ENCODE results near the gene MS4A14. TPM values are rescaled to one million over a fixed set of nuclear protein-coding genes. Genes with fewer than 3 reads are reported as not detected.
"Not testable (repeated sequence)": the region's sequence is repeated elsewhere in the genome, so short reads cannot be mapped to it uniquely, and the experiment has no call there.

MS4A14 gene
- total RNA-seq, 2 experiments from 2014 or later = not detected

DNA sequence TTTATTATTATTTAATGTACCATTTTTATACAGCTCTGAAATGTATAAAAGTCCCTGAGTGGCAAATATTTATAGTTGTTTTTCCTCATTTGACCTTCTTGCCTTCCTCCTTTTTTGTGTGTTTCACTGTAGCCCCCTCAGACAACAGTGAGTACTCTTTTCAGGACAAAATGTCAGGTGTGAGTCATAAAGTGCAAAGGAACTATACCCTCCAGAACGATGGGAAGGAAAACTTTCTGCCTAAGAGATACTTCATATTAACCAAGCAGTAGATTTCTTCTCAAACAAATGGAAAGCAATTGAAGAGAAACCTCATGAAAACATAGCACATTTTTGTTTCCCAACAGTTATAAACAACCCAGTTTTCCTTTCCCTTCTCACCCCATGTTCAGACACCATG lies 34.0 kb upstream of the MS4A14 start:
- no peak overlapping the region for H3K27ac Mint-ChIP-seq
- TF ChIP-seq, protein P1, sequence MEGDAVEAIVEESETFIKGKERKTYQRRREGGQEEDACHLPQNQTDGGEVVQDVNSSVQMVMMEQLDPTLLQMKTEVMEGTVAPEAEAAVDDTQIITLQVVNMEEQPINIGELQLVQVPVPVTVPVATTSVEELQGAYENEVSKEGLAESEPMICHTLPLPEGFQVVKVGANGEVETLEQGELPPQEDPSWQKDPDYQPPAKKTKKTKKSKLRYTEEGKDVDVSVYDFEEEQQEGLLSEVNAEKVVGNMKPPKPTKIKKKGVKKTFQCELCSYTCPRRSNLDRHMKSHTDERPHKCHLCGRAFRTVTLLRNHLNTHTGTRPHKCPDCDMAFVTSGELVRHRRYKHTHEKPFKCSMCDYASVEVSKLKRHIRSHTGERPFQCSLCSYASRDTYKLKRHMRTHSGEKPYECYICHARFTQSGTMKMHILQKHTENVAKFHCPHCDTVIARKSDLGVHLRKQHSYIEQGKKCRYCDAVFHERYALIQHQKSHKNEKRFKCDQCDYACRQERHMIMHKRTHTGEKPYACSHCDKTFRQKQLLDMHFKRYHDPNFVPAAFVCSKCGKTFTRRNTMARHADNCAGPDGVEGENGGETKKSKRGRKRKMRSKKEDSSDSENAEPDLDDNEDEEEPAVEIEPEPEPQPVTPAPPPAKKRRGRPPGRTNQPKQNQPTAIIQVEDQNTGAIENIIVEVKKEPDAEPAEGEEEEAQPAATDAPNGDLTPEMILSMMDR (IDR thresholded peaks at IDR 0.05) = no peak
- H3K36me3 ChIP-seq (ENCODE audit: insufficient read depth, low read length) = no peaks in the 10 kb centered on the region
- no peaks in the 10 kb centered on the region for H3K4me1 ChIP-seq (ENCODE audit: insufficient read depth, low read length)
- H3K4me3 ChIP-seq (ENCODE audit: low read length) = no peak overlapping the region
- H3K4me1 Mint-ChIP-seq (ENCODE audit: low read depth) = no peaks in the 10 kb centered on the region
- H3K36me3 Mint-ChIP-seq (ENCODE audit: low read depth) = no peaks in the 10 kb centered on the region
- POLR2A ChIA-PET = no interaction called here
- H3K27me3 Mint-ChIP-seq = peaks cover 17% of the 10 kb centered on the region
- DNase-seq (no peak), ATAC-seq (ENCODE audit: poor library complexity) (no peak)
- CTCF ChIA-PET = no interaction called here
- H3K4me3 Mint-ChIP-seq = no peak overlapping the region
- no peak overlapping the region for H3K27ac ChIP-seq (ENCODE audit: low read depth in 1 of 2, low read length in 2 of 2)
- peaks cover 0 to 4% of the 10 kb centered on the region in 2 experiments for H3K27me3 ChIP-seq (ENCODE audit: control insufficient read depth in 1 of 2, insufficient read depth in 2 of 2, low read length in 2 of 2)
- H3K9me3 ChIP-seq (ENCODE audit: control insufficient read depth in 1 of 2, insufficient read depth in 1 of 2, low read length in 2 of 2) = peaks cover 0 to 8% of the 10 kb centered on the region in 2 experiments
- intact Hi-C loops (cut with DNase I, micrococcal nuclease) = loop anchor here (2.0 to 5.0 kb wide), 3 partner anchors 120 to 257 kb away; no protein-coding TSS in a partner anchor
- H3K9me3 Mint-ChIP-seq = no peaks in the 10 kb centered on the region

DNA sequence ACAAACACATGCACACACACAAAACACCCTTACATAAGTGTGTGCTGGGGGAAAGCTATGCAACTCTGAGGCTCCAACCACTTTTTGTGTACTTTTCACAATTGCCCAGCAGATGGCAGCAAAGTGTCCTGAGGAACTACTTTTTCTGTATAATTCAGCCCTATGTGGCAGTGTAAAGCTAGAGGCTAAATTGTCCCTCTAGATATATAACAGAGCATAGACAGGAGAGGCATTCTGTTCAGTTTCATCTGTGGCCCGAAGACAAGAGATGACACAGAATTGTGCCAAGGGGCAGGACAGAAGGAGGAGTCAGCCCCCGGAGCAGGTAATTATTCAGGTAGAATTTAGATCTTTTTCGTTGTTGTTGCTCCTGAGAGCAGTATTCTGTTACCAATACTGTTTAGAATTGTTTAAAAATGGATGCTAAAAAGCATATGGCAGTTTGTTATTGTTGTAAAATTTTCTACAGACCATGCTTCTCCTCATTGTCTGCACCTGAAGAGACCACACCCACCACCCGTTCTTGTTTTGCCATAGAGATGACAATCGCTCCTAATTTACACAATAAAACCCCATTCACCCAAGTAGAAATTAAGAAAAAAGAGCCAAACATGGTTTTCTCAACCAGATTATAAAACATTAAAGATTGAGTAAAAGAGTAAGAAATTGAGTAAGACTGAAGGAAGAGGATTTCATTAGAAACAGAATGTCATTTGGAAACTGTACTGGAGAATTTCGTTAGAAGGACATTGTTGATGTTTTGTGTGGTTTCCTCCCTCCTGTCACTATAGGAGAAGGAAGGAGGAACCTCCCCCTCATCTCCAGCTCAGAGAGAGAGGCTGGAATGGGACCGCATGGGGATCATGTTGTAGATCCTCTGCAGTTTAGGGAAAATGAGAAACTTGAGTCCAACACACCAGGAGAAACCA lies 32.5 kb upstream of the MS4A14 start:
- CTCF ChIA-PET = interaction anchor here (0.6 to 1.1 kb wide), 4 partner anchors 8 to 255 kb away, joined by 3 to 6 read pairs (median 3); no protein-coding TSS in a partner anchor
- intact Hi-C loops (cut with DNase I, micrococcal nuclease) = loop anchor here (1.0 to 5.0 kb wide), 4 partner anchors 118 to 255 kb away; no protein-coding TSS in a partner anchor
- H3K36me3 ChIP-seq (ENCODE audit: insufficient read depth, low read length) = no peaks in the 10 kb centered on the region
- Mint-ChIP-seq H3K27me3 (peaks cover 17% of the 10 kb centered on the region), H3K36me3 (ENCODE audit: low read depth) (no peaks in the 10 kb centered on the region), H3K9me3 (no peaks in the 10 kb centered on the region), H3K4me3 (no peak overlapping the region), H3K27ac (no peak overlapping the region), H3K4me1 (ENCODE audit: low read depth) (no peaks in the 10 kb centered on the region)
- peaks cover under 1 to 4% of the 10 kb centered on the region in 2 experiments for H3K27me3 ChIP-seq (ENCODE audit: control insufficient read depth in 1 of 2, insufficient read depth in 2 of 2, low read length in 2 of 2)
- peaks cover 0 to 8% of the 10 kb centered on the region in 2 experiments for H3K9me3 ChIP-seq (ENCODE audit: control insufficient read depth in 1 of 2, insufficient read depth in 1 of 2, low read length in 2 of 2)
- POLR2A ChIA-PET = interaction anchor here (0.6 kb wide), 1 partner anchor 695 kb away, joined by 3 read pairs; the partner anchor contains the start of gene PATL1
- no peak overlapping the region for H3K4me3 ChIP-seq (ENCODE audit: low read length)
- DNase-seq (peak; percentile 6 to 77 (median 38)), ATAC-seq (ENCODE audit: poor library complexity) (peak; percentile 37)
- TF ChIP-seq, protein P1 (IDR thresholded peaks at IDR 0.05) = peak; percentile 87
- no peaks in the 10 kb centered on the region for H3K4me1 ChIP-seq (ENCODE audit: insufficient read depth, low read length)
- H3K27ac ChIP-seq (ENCODE audit: low read depth in 1 of 2, low read length in 2 of 2) = no peak overlapping the region

DNA sequence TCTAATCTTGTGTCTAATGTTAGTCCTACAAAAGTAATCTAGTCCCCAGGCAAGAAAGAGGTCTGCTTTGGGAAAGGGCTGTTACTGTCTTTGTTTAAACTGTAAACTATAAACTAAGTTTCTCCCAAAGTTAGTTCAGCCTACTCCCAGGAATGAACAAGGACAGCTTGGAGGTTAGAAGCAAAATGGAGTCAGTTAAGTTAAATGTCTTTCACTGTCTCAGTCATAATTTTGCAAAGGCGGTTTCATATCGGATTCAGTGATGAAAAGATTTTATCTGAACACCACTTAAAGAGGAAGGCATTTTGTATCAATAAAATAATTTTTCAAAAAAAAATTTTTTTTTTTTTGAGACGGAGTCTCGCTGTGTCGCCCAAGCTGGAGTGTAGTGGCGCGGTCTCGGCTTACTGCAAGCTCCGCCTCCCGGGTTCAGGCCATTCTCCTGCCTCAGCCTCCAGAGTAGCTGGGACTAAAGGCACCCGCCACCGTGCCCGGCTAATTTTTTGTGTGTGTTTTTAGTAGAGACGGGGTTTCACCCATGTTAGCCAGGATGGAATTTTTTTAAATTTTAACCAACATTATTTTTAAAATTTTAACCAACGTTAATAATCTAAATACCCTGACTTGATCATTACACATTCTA lies 29.9 kb upstream of the MS4A14 start:
- ATAC-seq (ENCODE audit: poor library complexity); H3K36me3 Mint-ChIP-seq (ENCODE audit: low read depth); H3K4me3 ChIP-seq (ENCODE audit: low read length); H3K4me1 Mint-ChIP-seq (ENCODE audit: low read depth); POLR2A ChIA-PET; H3K4me1 ChIP-seq (ENCODE audit: insufficient read depth, low read length); H3K27ac ChIP-seq (ENCODE audit: low read depth in 1 of 2, low read length in 2 of 2); CTCF ChIA-PET; H3K27ac Mint-ChIP-seq; H3K27me3 ChIP-seq (ENCODE audit: control insufficient read depth in 1 of 2, insufficient read depth in 2 of 2, low read length in 2 of 2); H3K9me3 ChIP-seq (ENCODE audit: control insufficient read depth in 1 of 2, insufficient read depth in 1 of 2, low read length in 2 of 2); H3K36me3 ChIP-seq (ENCODE audit: insufficient read depth, low read length); intact Hi-C loops (cut with DNase I, micrococcal nuclease); DNase-seq; H3K9me3 Mint-ChIP-seq; H3K4me3 Mint-ChIP-seq: not testable (repeated sequence)
- peaks cover 17% of the 10 kb centered on the region for H3K27me3 Mint-ChIP-seq
